NCI-H774 (cell line): Measurements from ENCODE around the gene SLC66A1.

Experiments used
- DNase-seq: peaks from one replicate; lab custom pipeline; 2025; lab: John Stamatoyannopoulos, UW

Gene SLC66A1

GRCh38 chr1:19363536-19364152 is 51.5 kb downstream of the SLC66A1 start:
- DNase-seq: no peak

- no peak for DNase-seq
These were observed 53.6 kb downstream of the SLC66A1 start for GRCh38 chr1:19365721-19366120.

DNA sequence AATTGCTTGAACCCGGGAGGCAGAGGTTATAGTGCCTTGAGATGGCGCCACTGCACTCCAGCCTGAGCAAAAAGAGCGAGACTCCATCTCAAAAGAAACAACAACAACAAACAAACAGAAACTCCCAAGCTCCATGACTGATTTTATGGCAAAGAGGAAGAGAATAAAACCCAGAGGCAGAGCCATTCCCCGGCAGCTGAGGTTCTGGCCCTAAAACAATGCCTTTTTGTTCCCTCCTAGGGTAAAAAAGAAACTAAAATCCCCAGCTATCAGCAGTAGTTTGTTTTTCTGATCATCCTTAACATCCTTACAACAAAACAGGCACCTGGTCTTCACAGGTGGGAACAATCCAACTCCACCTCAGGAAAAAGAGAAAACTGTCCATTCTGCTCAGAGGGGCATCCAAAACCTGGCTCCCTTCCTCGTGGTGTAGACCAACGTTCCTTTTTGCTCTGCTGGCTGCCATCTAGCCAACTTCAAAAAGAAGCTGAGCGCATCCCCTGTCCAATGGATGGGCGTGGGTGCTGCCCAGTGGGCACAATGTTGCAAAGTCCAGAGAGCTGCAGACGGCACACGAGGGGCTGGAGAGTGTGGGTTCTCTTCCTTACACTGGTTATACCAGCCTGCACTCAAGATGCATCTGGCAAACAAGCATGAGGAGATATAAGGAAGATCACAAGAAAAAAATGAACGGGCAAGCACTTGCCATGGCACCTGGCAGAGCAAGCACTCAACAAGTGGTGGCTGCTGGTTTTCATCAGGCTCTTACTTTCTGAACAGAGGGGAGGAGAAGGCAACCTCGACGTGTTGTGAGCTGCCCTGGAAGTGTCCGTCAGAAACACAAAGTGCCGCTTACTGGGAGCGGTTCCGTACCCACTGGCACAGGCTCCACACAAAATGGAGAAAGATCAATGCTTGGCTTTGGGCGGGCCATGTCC is 54.7 kb downstream of the SLC66A1 start:
- no peak for DNase-seq

GRCh38 chr1:19367584-19368041 is 55.5 kb downstream of the SLC66A1 start:
- no peak for DNase-seq

- DNase-seq: no peak
These were observed 55.9 kb downstream of the SLC66A1 start for GRCh38 chr1:19368050-19368449.

GRCh38 chr1:19368964-19369363 is 56.8 kb downstream of the SLC66A1 start:
- no peak for DNase-seq

- no peak for DNase-seq
These were observed 57.4 kb downstream of the SLC66A1 start for GRCh38 chr1:19369396-19370090.

- DNase-seq: no peak
These were observed 58.5 kb downstream of the SLC66A1 start for GRCh38 chr1:19370453-19371170.

- DNase-seq: no peak
These were observed 59.4 kb downstream of the SLC66A1 start for GRCh38 chr1:19371226-19372135.

DNA sequence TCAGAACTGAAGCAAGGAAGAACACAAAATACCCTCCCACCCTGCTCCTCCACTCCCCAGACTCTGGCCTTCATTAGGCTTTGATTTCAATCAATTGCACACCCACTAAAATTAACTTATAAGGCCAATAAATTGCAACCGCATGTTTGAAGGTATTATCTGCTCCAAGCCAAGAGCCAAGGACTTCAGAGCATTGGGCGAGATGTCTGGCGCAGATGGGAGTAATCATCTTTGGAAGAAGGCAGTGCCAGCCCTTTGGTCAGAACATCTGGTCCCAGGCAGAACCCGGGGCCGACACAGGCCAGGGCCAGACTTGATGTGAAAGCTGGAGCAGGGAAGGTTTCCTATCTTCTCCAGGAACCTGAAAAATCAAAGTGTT is 60.0 kb downstream of the SLC66A1 start:
- no peak for DNase-seq

GRCh38 chr1:19372602-19373001 is 60.5 kb downstream of the SLC66A1 start:
- DNase-seq: no peak

GRCh38 chr1:19373211-19374082 is 61.3 kb downstream of the SLC66A1 start:
- no peak for DNase-seq

DNA sequence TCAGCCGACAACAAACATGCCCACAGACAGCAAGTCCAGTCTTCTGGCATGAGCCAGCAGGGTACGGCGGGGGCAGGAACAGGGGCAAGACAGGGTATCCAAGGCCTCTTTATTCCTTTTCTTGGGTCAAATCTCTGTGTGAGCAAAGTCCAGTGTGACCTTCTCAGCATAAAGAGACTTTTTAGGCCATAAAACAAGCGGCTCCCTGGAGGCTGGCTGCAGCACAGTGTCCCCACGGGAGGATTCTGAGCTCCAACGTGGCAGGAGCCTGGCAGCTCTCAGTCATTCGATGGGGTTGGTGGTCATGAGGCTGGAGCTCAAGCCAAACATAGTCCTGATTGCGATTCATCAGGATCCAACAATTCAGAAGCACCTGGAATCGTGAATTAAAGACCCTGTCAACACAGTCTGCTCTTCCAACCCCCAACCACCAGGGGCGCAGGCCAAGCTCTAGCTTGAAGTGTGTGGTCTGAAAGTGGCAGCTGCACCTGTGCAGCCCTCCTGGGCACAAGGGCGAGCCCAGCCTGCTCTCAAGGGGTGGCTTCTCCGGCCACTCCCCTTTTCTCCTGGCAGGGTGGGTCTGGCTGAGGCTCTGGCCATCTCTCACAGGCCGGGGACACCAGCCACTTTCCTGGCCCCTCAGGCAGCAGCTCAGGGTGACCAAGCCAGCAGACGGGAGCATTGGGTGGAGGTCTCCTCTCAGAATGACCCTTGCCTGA is 62.1 kb downstream of the SLC66A1 start:
- no peak for DNase-seq

DNA sequence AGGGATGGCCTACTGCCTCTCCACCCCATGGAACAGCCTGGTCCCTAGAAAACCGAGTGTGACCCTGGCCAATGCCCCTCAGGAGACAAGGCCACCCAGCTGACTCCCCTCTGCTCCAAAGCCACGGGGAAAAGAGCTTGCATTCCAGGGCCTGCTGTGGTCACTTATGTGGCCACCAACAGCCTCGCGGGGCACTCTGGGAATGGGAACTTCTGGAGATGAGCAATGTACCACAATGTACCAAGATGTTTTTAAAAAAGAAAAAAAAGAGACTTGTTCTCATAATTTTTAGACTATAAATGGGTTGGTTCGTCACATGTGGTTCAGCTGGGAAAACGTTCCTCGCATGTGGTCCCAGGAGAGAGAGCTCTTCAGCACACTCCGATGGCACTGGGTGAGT is 62.8 kb downstream of the SLC66A1 start:
- DNase-seq: no peak

- no peak for DNase-seq
These were observed 63.7 kb downstream of the SLC66A1 start for GRCh38 chr1:19375631-19376400.

DNA sequence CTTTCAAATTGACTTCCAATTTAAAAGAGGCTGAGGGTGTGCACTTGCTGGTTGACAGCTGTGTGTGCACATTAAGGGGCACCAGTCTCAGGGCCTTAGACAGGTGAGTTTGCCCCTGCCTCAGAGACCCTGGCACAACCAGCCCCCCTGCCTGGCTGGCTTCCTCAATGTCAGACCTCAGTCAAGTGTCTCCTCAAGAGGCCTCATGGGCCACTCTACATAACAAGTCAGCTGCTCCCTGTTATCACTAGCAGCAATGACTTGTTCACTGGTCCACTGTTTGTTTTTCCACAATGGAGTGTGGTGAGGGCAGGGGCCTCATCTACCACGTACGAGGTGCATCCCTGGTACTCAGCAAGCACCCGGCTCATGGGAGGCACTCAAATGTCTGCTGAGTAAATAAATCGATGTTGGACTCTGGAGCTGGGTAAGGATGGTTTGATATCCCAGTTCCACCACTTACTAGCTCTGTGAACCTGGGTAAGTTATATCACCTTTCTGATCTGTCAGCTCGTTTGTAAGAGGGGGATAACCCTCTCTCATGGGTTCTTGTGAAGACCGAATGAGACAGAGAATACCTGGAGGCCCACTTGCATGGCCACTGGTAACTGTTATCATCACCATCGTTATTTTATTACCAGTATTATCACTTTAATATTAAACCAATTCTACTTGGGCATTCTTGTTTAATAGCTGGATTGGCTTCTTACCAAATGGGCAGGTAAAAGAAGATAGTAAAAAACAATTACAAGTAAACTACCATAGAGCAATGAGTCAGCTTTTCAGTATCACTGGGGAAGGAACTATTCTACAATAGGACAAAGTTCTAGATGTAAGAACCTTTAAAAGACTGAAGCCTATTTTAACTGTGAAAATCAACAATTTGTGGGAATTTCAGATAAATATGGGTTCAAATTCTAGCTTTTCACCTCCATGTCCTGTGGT is 64.6 kb downstream of the SLC66A1 start:
- no peak for DNase-seq
